ENCODE results near the gene NBPF3.
"Not testable (repeated sequence)": the region's sequence is repeated elsewhere in the genome, so short reads cannot be mapped to it uniquely, and the experiment has no call there.

Gene NBPF3

DNA sequence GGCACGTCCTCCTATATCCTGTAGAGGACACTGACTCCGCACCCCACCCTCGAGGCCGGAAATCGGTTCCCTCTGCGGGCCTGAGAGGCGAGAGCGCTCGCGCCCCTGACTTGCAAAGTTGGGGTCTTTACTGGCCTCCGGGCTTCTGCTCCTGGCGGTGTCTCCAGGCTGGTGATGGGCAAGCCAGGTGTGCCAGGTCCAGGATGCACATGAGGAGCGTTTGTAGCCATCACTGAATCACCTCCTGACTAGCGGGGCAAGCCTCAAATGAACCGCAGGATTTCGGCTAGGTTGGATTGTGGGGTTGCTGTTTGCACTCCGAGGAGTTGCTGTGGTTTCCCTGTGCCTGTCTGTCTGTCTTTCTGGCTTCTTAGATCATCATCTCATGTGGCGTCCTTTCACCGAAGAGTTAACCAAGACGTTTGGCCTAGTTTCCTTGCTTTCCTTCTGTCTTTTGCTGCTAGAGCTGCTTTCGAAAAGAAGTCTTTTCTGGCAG, 741 bp downstream of the NBPF3 start:
- H3K4me3 ChIP-seq (ENCODE audit: low read depth in 1 of 2, low read length in 2 of 2) = peak overlapping the region; percentile 30 to 86
- not testable (repeated sequence) for H3K36me3 ChIP-seq (ENCODE audit: control insufficient read depth in 1 of 2, insufficient read depth in 2 of 2, low read length in 2 of 2); H3K27ac ChIP-seq (ENCODE audit: low read length); H3K9me3 ChIP-seq (ENCODE audit: control insufficient read depth in 1 of 2, low read length in 2 of 2); H3K4me1 ChIP-seq (ENCODE audit: control insufficient read depth in 1 of 2, insufficient read depth in 2 of 2, low read length in 2 of 2); H3K27me3 ChIP-seq (ENCODE audit: low read depth, low read length)

GRCh38 chr1:21446647-21447046, 6.7 kb downstream of the NBPF3 start:
- H3K27ac ChIP-seq (ENCODE audit: low read length); H3K27me3 ChIP-seq (ENCODE audit: low read depth, low read length); H3K9me3 ChIP-seq (ENCODE audit: control insufficient read depth in 1 of 2, low read length in 2 of 2); H3K4me1 ChIP-seq (ENCODE audit: control insufficient read depth in 1 of 2, insufficient read depth in 2 of 2, low read length in 2 of 2); H3K36me3 ChIP-seq (ENCODE audit: control insufficient read depth in 1 of 2, insufficient read depth in 2 of 2, low read length in 2 of 2); H3K4me3 ChIP-seq (ENCODE audit: low read depth in 1 of 2, low read length in 2 of 2): not testable (repeated sequence)

GRCh38 chr1:21447311-21447710, 7.4 kb downstream of the NBPF3 start:
- no peak overlapping the region for H3K4me3 ChIP-seq (ENCODE audit: low read depth in 1 of 2, low read length in 2 of 2)
- no peak overlapping the region for H3K27ac ChIP-seq (ENCODE audit: low read length)
- H3K4me1 ChIP-seq (ENCODE audit: control insufficient read depth in 1 of 2, insufficient read depth in 2 of 2, low read length in 2 of 2) = no peaks in the 10 kb centered on the region
- peaks cover 0 to 9% of the 10 kb centered on the region in 2 donors for H3K36me3 ChIP-seq (ENCODE audit: control insufficient read depth in 1 of 2, insufficient read depth in 2 of 2, low read length in 2 of 2)
- no peaks in the 10 kb centered on the region for H3K9me3 ChIP-seq (ENCODE audit: control insufficient read depth in 1 of 2, low read length in 2 of 2)
- no peaks in the 10 kb centered on the region for H3K27me3 ChIP-seq (ENCODE audit: low read depth, low read length)

DNA sequence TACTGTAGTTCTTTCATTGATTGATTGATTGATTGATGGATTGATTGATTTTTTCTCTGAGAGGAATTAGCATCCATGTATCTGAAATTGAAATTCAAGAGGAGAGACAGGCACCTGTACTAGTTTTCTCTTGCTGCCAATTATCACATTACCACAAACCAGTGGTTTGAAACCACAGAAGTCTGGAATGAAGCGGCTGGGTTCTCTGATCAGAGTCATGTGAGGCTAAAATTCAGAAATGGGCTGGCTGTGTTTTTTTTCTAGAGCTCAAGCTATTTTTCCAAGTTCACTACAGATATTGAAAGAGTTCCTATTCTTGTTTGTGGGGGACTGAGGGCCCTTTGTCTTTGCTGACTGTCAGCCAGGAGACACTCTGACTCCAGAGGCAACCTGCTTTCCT, 10.0 kb downstream of the NBPF3 start:
- Histone ChIP-seq H3K4me3 (ENCODE audit: low read depth in 1 of 2, low read length in 2 of 2) (no peak overlapping the region), H3K9me3 (ENCODE audit: control insufficient read depth in 1 of 2, low read length in 2 of 2) (no peaks in the 10 kb centered on the region), H3K27ac (ENCODE audit: low read length) (no peak overlapping the region), H3K36me3 (ENCODE audit: control insufficient read depth in 1 of 2, insufficient read depth in 2 of 2, low read length in 2 of 2) (peaks cover 0 to 13% of the 10 kb centered on the region in 2 donors), H3K27me3 (ENCODE audit: low read depth, low read length) (no peaks in the 10 kb centered on the region), H3K4me1 (ENCODE audit: control insufficient read depth in 1 of 2, insufficient read depth in 2 of 2, low read length in 2 of 2) (no peaks in the 10 kb centered on the region)

DNA sequence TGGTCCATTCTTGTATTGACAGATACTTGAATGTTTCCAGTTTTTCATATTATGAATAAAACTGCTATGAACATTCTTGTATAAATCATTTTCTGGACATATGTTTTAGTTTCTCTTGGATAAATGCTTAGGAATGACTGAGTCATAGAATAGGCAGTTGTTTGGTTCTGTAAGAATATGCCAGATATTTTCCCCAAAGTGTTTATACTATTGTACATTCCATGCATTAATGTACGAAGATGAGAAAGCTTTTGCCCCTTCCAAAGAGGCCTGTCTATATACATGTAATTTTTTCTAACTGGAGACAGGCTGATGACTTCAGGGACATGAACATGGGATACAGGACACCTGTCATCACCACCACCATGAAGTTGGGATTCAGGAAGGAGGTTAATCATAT, 11.3 kb downstream of the NBPF3 start:
- no peaks in the 10 kb centered on the region for H3K27me3 ChIP-seq (ENCODE audit: low read depth, low read length)
- no peak overlapping the region for H3K4me3 ChIP-seq (ENCODE audit: low read depth in 1 of 2, low read length in 2 of 2)
- no peaks in the 10 kb centered on the region for H3K4me1 ChIP-seq (ENCODE audit: control insufficient read depth in 1 of 2, insufficient read depth in 2 of 2, low read length in 2 of 2)
- H3K36me3 ChIP-seq (ENCODE audit: control insufficient read depth in 1 of 2, insufficient read depth in 2 of 2, low read length in 2 of 2) = peaks cover 0 to 7% of the 10 kb centered on the region in 2 donors
- no peak overlapping the region for H3K27ac ChIP-seq (ENCODE audit: low read length)
- H3K9me3 ChIP-seq (ENCODE audit: control insufficient read depth in 1 of 2, low read length in 2 of 2) = no peaks in the 10 kb centered on the region

DNA sequence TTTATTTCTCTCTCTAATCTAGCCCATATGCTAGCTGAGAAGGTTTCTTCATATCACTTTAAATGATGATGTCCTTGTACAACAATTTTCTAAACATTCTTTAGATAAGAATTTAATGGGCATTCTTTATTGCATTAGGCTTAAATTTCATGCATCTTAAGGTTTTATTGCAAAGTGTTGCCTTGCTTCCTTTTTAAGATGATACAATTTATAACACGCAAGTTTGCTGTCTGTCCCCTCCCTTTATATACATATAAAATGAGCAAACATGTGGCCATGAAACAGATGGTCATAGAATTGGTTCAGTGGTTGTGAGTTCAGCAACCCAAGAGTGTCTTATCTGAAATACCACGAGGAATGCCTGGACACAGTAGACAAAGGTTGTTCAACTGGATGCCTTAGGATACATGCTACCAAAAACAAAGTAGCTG, 12.1 kb downstream of the NBPF3 start:
- H3K9me3 ChIP-seq (ENCODE audit: control insufficient read depth in 1 of 2, low read length in 2 of 2) = no peaks in the 10 kb centered on the region
- H3K27me3 ChIP-seq (ENCODE audit: low read depth, low read length) = no peaks in the 10 kb centered on the region
- H3K4me1 ChIP-seq (ENCODE audit: control insufficient read depth in 1 of 2, insufficient read depth in 2 of 2, low read length in 2 of 2) = no peaks in the 10 kb centered on the region
- no peak overlapping the region for H3K4me3 ChIP-seq (ENCODE audit: low read depth in 1 of 2, low read length in 2 of 2)
- no peak overlapping the region for H3K27ac ChIP-seq (ENCODE audit: low read length)
- H3K36me3 ChIP-seq (ENCODE audit: control insufficient read depth in 1 of 2, insufficient read depth in 2 of 2, low read length in 2 of 2) = peaks cover 0 to 6% of the 10 kb centered on the region in 2 donors

DNA sequence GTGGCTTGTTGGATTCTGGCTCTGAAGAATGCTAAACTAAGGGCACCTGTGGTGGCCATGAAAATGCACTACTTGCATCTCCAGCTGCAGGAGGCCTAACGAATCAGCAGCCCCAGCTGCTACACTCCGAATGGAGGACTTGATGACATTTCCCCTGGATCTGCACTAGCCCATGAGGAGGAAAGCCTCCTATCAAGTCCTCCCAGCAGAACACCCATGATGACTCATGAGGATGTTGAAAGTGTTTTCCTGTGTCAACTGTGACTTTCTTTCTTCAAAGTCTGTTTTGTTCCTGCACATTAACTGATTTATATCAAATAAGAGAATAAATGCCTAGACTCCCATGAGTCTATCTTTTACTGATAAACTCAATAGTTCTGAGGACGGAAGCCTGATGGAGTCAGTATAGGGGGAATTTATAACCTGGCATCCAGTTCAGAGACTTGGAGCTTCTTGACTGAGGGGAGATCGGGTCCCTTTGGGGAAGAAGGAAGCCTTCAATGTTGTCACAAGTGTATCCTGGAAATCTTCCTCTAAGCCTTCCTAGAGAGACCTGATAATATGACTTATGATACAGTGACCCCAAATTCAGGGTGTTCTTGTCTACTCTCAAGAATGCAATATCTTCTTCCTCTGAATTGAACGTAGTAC, 14.2 kb downstream of the NBPF3 start:
- H3K4me1 ChIP-seq (ENCODE audit: control insufficient read depth in 1 of 2, insufficient read depth in 2 of 2, low read length in 2 of 2); H3K27me3 ChIP-seq (ENCODE audit: low read depth, low read length); H3K36me3 ChIP-seq (ENCODE audit: control insufficient read depth in 1 of 2, insufficient read depth in 2 of 2, low read length in 2 of 2); H3K9me3 ChIP-seq (ENCODE audit: control insufficient read depth in 1 of 2, low read length in 2 of 2); H3K4me3 ChIP-seq (ENCODE audit: low read depth in 1 of 2, low read length in 2 of 2); H3K27ac ChIP-seq (ENCODE audit: low read length): not testable (repeated sequence)

DNA sequence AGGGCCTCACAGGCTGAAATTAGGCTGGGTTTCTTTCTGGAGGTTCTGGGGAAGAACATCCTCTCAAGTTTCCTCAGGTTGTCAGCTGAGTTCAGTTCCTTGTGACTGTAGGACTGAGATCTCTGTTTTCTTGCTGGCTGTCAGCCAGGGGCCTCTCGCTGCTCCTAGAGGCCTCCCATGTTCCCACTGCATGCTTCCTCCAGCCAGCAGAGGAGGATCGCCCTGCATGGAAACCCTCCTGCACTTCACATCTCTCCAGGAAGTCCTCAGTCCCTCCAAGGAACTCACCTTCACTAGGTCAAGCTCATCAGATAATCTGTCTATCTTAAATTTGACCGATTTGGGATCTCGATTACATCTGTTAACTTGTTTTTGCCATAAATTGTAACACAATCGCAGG, 15.0 kb downstream of the NBPF3 start:
- not testable (repeated sequence) for H3K27me3 ChIP-seq (ENCODE audit: low read depth, low read length); H3K4me3 ChIP-seq (ENCODE audit: low read depth in 1 of 2, low read length in 2 of 2); H3K4me1 ChIP-seq (ENCODE audit: control insufficient read depth in 1 of 2, insufficient read depth in 2 of 2, low read length in 2 of 2); H3K36me3 ChIP-seq (ENCODE audit: control insufficient read depth in 1 of 2, insufficient read depth in 2 of 2, low read length in 2 of 2); H3K27ac ChIP-seq (ENCODE audit: low read length); H3K9me3 ChIP-seq (ENCODE audit: control insufficient read depth in 1 of 2, low read length in 2 of 2)

GRCh38 chr1:21457654-21458053, 17.7 kb downstream of the NBPF3 start:
- Histone ChIP-seq H3K4me3 (ENCODE audit: low read depth in 1 of 2, low read length in 2 of 2) (no peak overlapping the region), H3K27ac (ENCODE audit: low read length) (no peak overlapping the region), H3K36me3 (ENCODE audit: control insufficient read depth in 1 of 2, insufficient read depth in 2 of 2, low read length in 2 of 2) (peaks cover 0 to 3% of the 10 kb centered on the region in 2 donors), H3K27me3 (ENCODE audit: low read depth, low read length) (no peaks in the 10 kb centered on the region), H3K4me1 (ENCODE audit: control insufficient read depth in 1 of 2, insufficient read depth in 2 of 2, low read length in 2 of 2) (no peaks in the 10 kb centered on the region), H3K9me3 (ENCODE audit: control insufficient read depth in 1 of 2, low read length in 2 of 2) (no peaks in the 10 kb centered on the region)

DNA sequence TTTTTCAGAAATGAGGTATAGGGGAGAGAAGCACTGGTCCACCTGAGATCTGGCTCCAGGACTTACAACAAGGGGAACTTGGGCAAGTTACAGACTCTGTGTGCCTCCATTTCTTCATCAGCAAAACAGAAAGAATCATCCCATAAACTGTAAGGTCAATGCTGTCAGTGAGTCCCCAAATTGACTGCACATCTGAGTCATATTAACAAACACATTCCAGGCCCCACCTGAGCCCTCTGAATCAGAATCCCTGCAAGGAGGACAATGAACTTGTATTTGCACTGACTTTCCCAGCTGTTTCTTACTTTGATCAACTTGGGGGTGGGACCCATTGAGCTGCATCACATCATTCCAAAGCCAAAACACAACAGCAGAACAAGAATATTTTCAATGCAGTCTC, 25.2 kb downstream of the NBPF3 start:
- not testable (repeated sequence) for H3K27ac ChIP-seq (ENCODE audit: low read length); H3K36me3 ChIP-seq (ENCODE audit: control insufficient read depth in 1 of 2, insufficient read depth in 2 of 2, low read length in 2 of 2); H3K4me3 ChIP-seq (ENCODE audit: low read depth in 1 of 2, low read length in 2 of 2); H3K4me1 ChIP-seq (ENCODE audit: control insufficient read depth in 1 of 2, insufficient read depth in 2 of 2, low read length in 2 of 2); H3K9me3 ChIP-seq (ENCODE audit: control insufficient read depth in 1 of 2, low read length in 2 of 2); H3K27me3 ChIP-seq (ENCODE audit: low read depth, low read length)

DNA sequence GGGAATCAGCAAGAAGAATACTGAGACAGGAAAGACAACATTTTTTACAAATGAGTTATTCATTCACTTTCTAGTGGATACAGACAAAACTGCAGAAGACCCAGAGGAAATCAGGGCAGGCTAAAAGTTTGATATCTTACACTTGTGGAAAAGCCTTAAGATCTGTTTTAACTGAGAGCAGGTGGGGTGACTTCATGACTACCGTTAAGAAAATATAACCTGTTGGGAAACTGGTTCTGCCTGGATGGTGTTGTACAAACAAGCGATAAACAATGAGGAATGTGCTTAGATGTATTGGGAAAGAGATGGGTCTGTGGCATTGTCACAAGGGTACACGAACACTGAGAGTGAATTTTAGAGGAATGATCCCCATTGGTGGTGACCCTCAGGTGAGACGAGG, 28.0 kb downstream of the NBPF3 start:
- not testable (repeated sequence) for H3K4me1 ChIP-seq (ENCODE audit: control insufficient read depth in 1 of 2, insufficient read depth in 2 of 2, low read length in 2 of 2); H3K27ac ChIP-seq (ENCODE audit: low read length); H3K27me3 ChIP-seq (ENCODE audit: low read depth, low read length); H3K9me3 ChIP-seq (ENCODE audit: control insufficient read depth in 1 of 2, low read length in 2 of 2); H3K4me3 ChIP-seq (ENCODE audit: low read depth in 1 of 2, low read length in 2 of 2)
- peaks cover 0 to 18% of the 10 kb centered on the region in 2 donors for H3K36me3 ChIP-seq (ENCODE audit: control insufficient read depth in 1 of 2, insufficient read depth in 2 of 2, low read length in 2 of 2)

DNA sequence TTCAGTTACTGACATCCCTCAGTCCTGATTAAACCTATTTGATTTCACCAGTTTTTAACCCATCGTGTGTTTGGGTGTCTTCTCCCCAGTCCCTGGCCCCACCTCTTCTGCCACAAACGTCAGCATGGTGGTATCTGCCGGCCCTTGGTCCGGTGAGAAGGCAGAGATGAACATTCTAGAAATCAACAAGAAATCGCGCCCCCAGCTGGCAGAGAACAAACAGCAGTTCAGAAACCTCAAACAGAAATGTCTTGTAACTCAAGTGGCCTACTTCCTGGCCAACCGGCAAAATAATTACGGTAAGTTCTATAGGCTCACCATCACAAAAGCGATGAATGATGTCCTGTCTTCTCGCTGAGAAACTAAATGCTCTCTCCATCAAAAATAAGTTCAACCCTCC, 28.7 kb downstream of the NBPF3 start:
- Histone ChIP-seq H3K9me3 (ENCODE audit: control insufficient read depth in 1 of 2, low read length in 2 of 2) (no peaks in the 10 kb centered on the region), H3K4me1 (ENCODE audit: control insufficient read depth in 1 of 2, insufficient read depth in 2 of 2, low read length in 2 of 2) (no peaks in the 10 kb centered on the region), H3K27ac (ENCODE audit: low read length) (no peak overlapping the region), H3K27me3 (ENCODE audit: low read depth, low read length) (no peaks in the 10 kb centered on the region), H3K36me3 (ENCODE audit: control insufficient read depth in 1 of 2, insufficient read depth in 2 of 2, low read length in 2 of 2) (peaks cover 0 to 25% of the 10 kb centered on the region in 2 donors), H3K4me3 (ENCODE audit: low read depth in 1 of 2, low read length in 2 of 2) (no peak overlapping the region)
